Measurements from ENCODE around the gene TXNL1.

TXNL1 gene

DNA sequence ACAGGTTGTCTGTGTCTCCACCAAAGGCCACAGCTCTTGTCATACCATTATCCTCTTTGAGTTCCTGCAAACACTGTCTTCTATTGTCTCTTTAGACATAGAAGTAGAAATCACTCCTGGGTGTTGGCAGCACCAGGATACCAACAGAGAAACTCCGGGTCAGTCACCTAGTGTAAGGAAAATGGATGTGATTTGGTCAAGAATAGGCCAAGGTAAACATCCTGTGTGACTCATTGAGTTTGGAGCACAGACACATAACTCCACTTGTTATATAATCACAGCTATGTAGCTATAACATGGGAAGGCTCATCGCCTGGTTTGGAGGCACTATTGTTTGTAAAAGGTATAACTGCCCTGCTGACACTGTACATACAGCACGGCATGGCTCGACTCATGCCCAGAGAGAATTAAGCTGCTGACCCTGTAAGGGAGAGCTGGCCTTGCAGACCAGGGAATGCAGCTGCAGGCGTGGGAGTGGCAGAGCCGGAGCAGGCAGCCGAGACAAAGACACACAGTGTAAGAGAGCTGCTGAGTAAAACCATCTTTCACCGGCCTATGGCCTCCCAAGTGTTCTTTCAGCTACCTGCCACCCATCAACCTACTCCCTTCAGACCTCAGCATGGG, 3.4 kb upstream of the TXNL1 start:
- TF ChIP-seq CTCF (IDR thresholded peaks at IDR 0.05; ENCODE audit: poor library complexity, severe bottlenecking), result no peak
- Histone ChIP-seq H3K27ac (ENCODE audit: poor library complexity, severe bottlenecking) (no peak overlapping the region), H3K27me3 (ENCODE audit: insufficient read depth, poor library complexity, severe bottlenecking) (no peaks in the 10 kb centered on the region), H3K4me3 (ENCODE audit: severe bottlenecking) (no peak overlapping the region), H3K9me3 (ENCODE audit: severe bottlenecking) (no peaks in the 10 kb centered on the region), H3K4me1 (ENCODE audit: insufficient read depth, poor library complexity, severe bottlenecking) (peaks cover 4% of the 10 kb centered on the region), H3K36me3 (ENCODE audit: low read depth) (no peaks in the 10 kb centered on the region)
- no peak for DNase-seq (ENCODE audit: low spot score)
- no peak for ATAC-seq (ENCODE audit: low read depth)

- Histone ChIP-seq H3K27ac (ENCODE audit: poor library complexity, severe bottlenecking) (no peak overlapping the region), H3K9me3 (ENCODE audit: severe bottlenecking) (no peaks in the 10 kb centered on the region), H3K4me3 (ENCODE audit: severe bottlenecking) (no peak overlapping the region), H3K27me3 (ENCODE audit: insufficient read depth, poor library complexity, severe bottlenecking) (no peaks in the 10 kb centered on the region), H3K36me3 (ENCODE audit: low read depth) (peaks cover 10% of the 10 kb centered on the region), H3K4me1 (ENCODE audit: insufficient read depth, poor library complexity, severe bottlenecking) (peaks cover 4% of the 10 kb centered on the region)
- TF ChIP-seq CTCF (IDR thresholded peaks at IDR 0.05; ENCODE audit: poor library complexity, severe bottlenecking), result no peak
- ATAC-seq (ENCODE audit: low read depth), result no peak
- no peak for DNase-seq (ENCODE audit: low spot score)
Measured at GRCh38 chr18:56639571-56639970, 1.2 kb upstream of the TXNL1 start.

- Histone ChIP-seq H3K27me3 (ENCODE audit: insufficient read depth, poor library complexity, severe bottlenecking) (no peaks in the 10 kb centered on the region), H3K9me3 (ENCODE audit: severe bottlenecking) (no peaks in the 10 kb centered on the region), H3K4me3 (ENCODE audit: severe bottlenecking) (peak overlapping the region; percentile 58), H3K36me3 (ENCODE audit: low read depth) (peaks cover 15% of the 10 kb centered on the region), H3K4me1 (ENCODE audit: insufficient read depth, poor library complexity, severe bottlenecking) (peaks cover 4% of the 10 kb centered on the region), H3K27ac (ENCODE audit: poor library complexity, severe bottlenecking) (peak overlapping the region; percentile 67)
- no peak for ATAC-seq (ENCODE audit: low read depth)
- DNase-seq (ENCODE audit: low spot score), result no peak
- no peak for TF ChIP-seq CTCF (IDR thresholded peaks at IDR 0.05; ENCODE audit: poor library complexity, severe bottlenecking)
Measured at GRCh38 chr18:56639104-56639381, 651 bp upstream of the TXNL1 start.

DNA sequence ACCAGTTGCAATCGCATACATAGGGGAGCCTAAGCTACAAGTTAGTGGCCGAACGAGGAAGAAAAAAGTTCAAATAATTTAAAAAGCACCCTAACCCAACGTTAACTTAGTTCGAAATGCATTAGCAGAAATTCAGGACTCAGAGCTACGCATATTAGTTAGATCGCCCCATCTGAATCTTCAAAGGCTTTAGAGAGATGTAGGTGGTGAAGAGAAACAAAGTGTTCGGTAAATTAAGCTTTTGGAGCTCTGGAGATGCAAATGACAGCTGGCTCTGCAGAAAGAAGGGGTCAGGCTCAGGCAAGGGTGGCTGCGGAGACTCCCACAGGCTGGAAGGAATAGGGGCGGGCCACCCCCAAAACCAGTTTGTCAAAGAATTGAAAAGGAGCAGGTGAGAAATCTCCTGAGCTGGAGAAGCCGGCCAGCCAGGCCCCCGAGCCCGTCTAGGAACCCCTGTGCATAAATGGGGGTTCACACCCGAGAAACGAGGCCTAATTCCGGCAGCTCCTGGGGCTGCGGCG, 621 bp downstream of the TXNL1 start:
- no peaks in the 10 kb centered on the region for H3K9me3 ChIP-seq (ENCODE audit: severe bottlenecking)
- H3K27ac ChIP-seq (ENCODE audit: poor library complexity, severe bottlenecking), result peak overlapping the region; percentile 67
- ATAC-seq (ENCODE audit: low read depth) (peak; percentile 15), DNase-seq (ENCODE audit: low spot score) (no peak)
- no peaks in the 10 kb centered on the region for H3K27me3 ChIP-seq (ENCODE audit: insufficient read depth, poor library complexity, severe bottlenecking)
- peaks cover 4% of the 10 kb centered on the region for H3K4me1 ChIP-seq (ENCODE audit: insufficient read depth, poor library complexity, severe bottlenecking)
- peak overlapping the region; percentile 58 for H3K4me3 ChIP-seq (ENCODE audit: severe bottlenecking)
- H3K36me3 ChIP-seq (ENCODE audit: low read depth), result peaks cover 18% of the 10 kb centered on the region
- TF ChIP-seq CTCF (IDR thresholded peaks at IDR 0.05; ENCODE audit: poor library complexity, severe bottlenecking), result no peak

- no peak for TF ChIP-seq CTCF (IDR thresholded peaks at IDR 0.05; ENCODE audit: poor library complexity, severe bottlenecking)
- H3K27me3 ChIP-seq (ENCODE audit: insufficient read depth, poor library complexity, severe bottlenecking), result no peaks in the 10 kb centered on the region
- H3K4me3 ChIP-seq (ENCODE audit: severe bottlenecking), result peak overlapping the region; percentile 58
- DNase-seq (ENCODE audit: low spot score) (no peak), ATAC-seq (ENCODE audit: low read depth) (no peak)
- peaks cover 4% of the 10 kb centered on the region for H3K4me1 ChIP-seq (ENCODE audit: insufficient read depth, poor library complexity, severe bottlenecking)
- H3K9me3 ChIP-seq (ENCODE audit: severe bottlenecking), result no peaks in the 10 kb centered on the region
- peaks cover 24% of the 10 kb centered on the region for H3K36me3 ChIP-seq (ENCODE audit: low read depth)
- peak overlapping the region; percentile 67 for H3K27ac ChIP-seq (ENCODE audit: poor library complexity, severe bottlenecking)
Measured at GRCh38 chr18:56637176-56637575, 1.2 kb downstream of the TXNL1 start.

Measured in RWPE2 (cell line).